HL-60/S4 (cell line): ENCODE data around the gene PRDM4.
"Not testable (repeated sequence)": the region's sequence is repeated elsewhere in the genome, so short reads cannot be mapped to it uniquely, and the experiment has no call there.

Experiments
- in situ Hi-C: fragments of 300-500 bp; cut with MboI; formaldehyde crosslinking; loops from 2 replicates; pipeline ENCODE4 v1.14.3; 2022; ENCODE audit warnings: low sequenced_read_pairs

PRDM4 gene

GRCh38 chr12:107702106-107702505, 58.8 kb downstream of the PRDM4 start:
- in situ Hi-C loops: no loop called here

GRCh38 chr12:107695772-107696171, 65.2 kb downstream of the PRDM4 start:
- in situ Hi-C loops: not testable (repeated sequence)

DNA sequence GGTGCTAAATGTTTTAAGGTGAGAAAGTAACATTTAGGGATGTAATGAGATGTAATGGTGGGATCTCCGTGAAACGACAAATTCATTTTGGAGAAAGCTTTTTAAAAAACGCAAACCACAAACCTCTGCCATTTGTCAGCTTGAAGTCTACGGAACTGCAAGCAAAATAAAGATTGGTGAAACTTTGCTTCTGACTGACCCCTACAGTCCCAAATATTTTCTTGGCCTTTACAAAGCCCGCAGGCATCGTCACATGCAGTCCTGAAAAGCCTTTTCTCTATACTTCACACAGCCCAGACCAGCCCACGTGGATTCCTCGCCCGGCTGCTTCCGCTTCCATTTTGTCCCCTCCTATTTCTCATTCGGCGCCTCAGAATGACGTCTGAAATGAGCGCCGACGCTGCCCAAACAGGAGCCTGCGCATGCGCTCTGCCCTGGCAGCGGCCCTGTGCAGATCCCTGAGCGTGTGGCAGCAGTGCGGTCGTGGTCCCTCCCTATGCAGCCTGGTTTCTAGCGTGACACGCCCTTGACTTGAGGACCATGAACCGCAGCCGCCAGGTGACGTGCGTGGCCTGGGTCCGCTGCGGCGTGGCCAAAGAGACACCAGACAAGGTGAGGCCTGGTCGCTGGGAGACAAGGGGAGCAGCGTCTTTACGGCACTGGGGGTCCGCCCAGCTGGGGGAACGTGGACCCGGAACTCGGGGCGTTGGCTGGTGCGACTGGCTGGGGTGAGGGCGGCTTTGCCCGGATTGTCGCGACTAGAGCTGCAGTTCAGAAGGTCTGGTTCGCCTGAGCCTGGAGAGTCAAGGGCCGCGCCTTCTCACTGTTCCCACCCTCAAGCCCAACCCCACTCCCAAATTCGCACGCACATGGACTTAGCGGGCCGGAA, 75.3 kb downstream of the PRDM4 start, which contains the start of gene PWP1:
Gene PWP1, plus strand, starts transcription at position 440 of the 889 bp plus-strand sequence. Its CDS starts 101 bp downstream, at position 541.
- in situ Hi-C loops: no loop called here

DNA sequence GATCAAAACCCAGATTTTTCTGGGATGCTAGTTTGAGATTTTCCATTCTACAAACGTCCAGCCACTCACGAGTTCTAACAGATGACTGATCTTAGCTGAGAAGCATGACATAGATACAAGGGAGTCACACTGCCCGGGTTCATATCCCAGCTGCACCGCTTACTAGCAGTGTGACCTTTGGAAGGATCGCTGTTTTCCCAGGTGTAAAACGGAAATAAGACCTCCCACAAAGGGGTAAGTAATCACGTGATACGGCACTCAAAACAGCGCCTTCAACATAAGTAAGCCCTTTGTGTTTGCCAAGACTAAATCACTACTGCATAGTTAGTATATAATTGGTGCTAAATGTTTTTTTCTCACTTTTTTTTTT, 76.0 kb downstream of the PRDM4 start:
- in situ Hi-C loops: no loop called here

- in situ Hi-C loops: no loop called here
Observed at GRCh38 chr12:107684029-107684795, 76.7 kb downstream of the PRDM4 start.
